GM18873 (cell line): ENCODE measurements around the gene NPC1L1.
A peak's percentile ranks its signal among the peaks of the same experiment; 100 is the strongest.
"Not testable (repeated sequence)": the region's sequence is repeated elsewhere in the genome, so short reads cannot be mapped to it uniquely, and the experiment has no call there.

Source experiments
- ATAC-seq: cut with Tn5 transposase; IDR thresholded peaks from one replicate; pipeline ENCODE4 v1.9.1; 2021; ENCODE audit warnings: mild to moderate bottlenecking, moderate library complexity, moderate number of reproducible peaks; ENCODE audit not compliant: unreplicated experiment, low FRiP score

Gene NPC1L1

GRCh38 chr7:44508328-44509030 is 32.7 kb downstream of the NPC1L1 start:
- no peak for ATAC-seq

DNA sequence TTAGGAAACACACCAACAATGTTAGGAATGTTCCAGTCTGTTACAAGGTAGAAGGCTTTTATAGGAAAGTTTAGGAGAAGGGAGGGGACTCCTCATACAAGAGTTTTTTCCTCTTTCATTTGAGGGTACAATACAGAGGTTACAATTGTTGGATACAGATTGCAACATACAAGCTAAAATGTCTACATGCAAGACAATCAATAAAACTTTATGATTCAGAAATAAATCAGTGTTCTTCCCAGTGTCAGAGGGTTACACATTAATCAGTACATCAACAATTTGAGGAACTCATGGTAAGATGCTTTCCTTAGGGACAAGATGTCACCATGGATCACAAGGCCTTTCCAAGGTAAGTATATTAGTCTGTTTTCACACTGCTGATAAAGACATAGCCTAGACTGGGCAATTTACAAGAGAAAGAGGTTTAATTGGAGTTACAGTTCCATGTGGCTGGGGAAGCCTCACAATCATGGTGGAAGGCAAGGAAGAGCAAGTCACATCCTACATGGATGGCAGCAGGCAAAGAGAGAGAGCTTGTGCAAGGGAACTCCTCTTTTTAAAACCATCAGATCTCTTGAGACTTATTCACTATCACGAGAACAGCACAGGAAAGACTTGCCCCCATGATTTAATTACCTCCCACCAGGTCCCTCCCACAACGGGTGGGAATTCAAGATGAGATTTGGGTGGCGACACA is 34.4 kb downstream of the NPC1L1 start:
- ATAC-seq, result not testable (repeated sequence)

- ATAC-seq, result no peak
These were observed 35.5 kb downstream of the NPC1L1 start for GRCh38 chr7:44505595-44505994.

DNA sequence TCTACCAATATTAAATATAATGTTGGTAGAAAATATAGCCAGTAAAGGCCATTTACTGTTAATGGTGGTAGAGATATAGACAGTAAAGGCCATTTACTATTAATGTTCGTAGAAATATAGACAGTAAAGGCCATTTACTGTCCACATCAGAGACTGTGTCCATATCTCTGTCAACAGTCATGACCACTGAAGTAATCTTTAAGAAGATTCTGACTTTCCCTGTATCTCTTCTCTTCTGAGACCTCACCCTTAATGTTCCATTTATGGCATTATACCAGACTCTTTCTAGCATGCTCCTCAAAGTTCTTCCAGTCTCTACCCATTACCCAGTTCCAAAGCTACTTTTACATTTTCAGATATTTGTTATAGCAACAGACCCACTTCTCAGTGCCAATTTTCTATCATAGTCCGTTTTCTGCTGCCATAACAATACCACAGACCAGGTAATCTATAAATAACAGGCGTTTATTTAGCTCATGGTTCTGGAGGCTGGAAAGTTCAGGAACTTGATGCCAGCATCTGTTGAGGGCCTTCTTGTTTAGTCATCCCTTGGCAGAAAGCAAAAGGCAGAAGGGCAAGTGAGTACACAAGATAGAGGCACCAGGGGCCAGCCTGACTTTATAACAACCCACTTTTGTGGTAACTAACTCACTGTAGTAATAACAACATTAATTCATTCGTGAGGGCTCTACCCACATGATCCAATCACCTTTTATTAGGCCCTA is 42.7 kb downstream of the NPC1L1 start:
- ATAC-seq, result no peak

DNA sequence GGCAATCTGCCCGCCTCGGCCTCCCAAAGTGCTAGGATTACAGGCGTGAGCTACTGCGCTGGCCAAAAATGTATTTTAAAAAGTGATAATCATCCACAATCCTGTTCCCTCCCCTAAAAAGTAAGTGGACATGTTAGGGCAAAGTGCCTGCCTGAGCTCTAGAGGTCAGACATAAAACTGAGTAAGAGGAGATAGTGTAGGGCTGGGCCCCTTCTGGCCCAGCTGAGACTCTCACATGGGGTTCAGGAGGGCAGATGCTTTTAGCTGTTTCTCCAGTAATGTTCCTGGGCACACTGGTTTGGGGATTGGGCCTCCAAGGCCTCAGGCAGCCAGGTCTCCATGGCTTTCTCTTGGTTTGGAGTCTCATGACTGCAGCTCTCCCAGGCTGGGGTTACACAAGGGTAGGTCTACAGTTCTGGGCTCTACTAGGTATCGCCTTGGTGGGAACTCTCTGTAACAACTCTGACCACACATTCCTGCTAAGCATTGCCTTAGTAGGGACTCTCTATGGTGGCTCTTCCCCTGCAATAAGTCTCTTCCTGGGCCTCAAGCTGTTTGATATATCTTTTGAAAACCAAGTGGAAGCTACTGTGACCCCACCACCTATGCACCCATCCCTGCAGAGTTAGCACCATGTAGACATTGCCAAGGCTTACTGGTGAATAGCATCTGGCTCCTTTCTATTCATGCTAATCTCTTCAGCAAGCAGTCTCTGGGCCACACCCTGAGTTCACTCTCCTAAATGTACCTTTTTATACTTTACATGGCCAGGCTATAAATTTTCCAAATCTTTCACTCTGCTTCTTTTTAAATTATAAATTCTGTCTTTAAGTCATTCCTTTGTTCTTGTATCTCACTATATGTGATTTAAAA is 43.7 kb downstream of the NPC1L1 start:
- no peak for ATAC-seq

DNA sequence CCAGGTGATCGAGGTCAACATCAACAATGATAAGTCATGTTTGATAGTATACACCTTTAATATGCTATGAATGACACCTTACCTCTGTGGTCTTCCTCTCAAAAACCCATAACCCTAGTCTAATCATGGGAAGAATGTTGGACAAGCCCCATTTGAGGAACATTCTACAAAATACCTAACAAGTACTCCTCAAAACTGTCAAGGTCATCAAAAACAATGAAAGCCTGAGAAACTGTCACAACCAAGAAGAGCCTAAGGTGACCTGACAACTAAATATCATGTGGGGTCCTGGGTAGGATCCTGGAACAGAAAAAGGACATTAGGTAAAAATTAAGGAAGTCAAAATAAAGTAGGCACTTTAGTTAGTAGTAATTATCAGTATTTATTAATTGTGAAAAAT is 44.7 kb downstream of the NPC1L1 start:
- ATAC-seq, result no peak

GRCh38 chr7:44494960-44495359 is 46.2 kb downstream of the NPC1L1 start:
- ATAC-seq, result no peak

DNA sequence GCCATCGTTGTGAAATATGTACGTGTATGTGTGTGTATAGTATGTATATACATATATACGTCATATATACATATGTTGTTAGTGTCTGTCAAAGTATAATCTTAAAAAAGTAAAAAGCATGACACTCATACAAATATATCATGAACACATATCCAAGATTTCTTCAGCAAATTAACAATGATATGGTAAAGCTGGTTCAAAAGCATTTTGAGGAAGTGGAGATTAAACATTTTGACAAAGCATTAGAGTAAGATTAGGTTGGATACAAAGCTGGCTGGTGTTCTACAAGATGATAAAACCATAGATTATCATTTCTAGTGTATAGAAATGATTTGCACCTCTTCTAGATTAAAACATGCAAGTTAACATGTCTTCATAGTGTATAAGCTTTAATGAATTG is 49.9 kb downstream of the NPC1L1 start:
- no peak for ATAC-seq

- ATAC-seq, result peak; percentile 79
These were observed 50.6 kb downstream of the NPC1L1 start, which contains the start of gene NUDCD3 for GRCh38 chr7:44490351-44491200. NUDCD3 (minus strand) TSS chr7:44490658; CDS start chr7:44490600, 58 bp downstream.

DNA sequence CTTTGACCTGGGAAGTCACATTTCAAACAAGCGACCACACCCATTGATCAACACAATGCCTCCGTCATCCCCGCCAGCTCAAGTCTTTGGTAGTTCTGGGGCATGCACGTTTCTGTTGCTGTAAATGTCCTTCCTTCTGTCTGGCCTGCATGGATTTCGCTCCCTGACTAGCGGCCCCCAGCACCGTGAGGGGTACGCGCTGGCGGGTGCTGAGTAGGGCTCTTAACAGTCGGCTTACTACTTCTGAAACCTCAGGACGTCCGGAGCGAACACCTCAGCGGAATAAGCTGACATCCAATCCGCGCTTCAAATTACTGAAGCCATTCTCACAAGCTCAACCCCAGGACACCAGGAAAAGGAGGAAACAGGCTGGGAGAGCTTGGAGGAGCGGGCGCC is 51.2 kb downstream of the NPC1L1 start:
- peak; percentile 2 for ATAC-seq

GRCh38 chr7:44488955-44489354 is 52.2 kb downstream of the NPC1L1 start:
- no peak for ATAC-seq

DNA sequence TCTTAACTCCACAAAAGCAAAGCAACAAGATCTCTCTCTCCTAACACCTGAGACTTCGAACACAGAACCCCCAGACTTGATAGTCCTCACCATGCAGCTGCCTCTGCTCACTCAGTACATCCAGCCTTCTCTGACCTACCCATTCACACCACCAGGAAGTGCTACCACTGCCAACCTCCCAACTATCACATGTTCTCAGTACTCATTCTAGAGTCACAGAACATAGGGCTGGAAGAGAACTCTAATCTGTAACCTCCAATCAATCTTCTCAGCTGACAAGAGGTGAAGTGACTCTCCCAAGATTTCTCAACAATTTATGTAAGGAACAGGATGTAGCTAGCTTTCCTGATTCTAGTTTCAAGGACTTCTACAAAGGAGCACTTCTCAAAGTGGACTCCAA is 54.4 kb downstream of the NPC1L1 start:
- ATAC-seq, result no peak

DNA sequence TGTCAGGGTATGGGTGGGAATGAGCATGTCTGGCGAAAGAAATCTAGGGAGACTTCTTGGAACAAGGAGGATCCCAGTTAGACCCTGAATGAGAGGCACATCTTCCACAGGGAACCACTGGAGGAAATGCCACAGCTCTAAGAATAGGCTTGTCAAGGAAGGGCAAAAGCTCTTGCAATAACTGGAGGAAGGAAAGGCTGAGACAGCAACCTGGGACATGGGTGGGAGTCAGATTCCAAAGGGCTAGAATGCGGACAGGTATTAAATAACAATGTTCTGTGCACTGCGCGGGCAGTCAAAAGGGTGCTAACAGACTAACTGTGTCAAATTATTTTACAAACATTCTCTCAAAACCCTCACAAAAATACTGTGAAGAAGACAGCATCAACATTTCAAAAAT is 55.1 kb downstream of the NPC1L1 start:
- ATAC-seq, result no peak

GRCh38 chr7:44484482-44485313 is 56.4 kb downstream of the NPC1L1 start:
- no peak for ATAC-seq

DNA sequence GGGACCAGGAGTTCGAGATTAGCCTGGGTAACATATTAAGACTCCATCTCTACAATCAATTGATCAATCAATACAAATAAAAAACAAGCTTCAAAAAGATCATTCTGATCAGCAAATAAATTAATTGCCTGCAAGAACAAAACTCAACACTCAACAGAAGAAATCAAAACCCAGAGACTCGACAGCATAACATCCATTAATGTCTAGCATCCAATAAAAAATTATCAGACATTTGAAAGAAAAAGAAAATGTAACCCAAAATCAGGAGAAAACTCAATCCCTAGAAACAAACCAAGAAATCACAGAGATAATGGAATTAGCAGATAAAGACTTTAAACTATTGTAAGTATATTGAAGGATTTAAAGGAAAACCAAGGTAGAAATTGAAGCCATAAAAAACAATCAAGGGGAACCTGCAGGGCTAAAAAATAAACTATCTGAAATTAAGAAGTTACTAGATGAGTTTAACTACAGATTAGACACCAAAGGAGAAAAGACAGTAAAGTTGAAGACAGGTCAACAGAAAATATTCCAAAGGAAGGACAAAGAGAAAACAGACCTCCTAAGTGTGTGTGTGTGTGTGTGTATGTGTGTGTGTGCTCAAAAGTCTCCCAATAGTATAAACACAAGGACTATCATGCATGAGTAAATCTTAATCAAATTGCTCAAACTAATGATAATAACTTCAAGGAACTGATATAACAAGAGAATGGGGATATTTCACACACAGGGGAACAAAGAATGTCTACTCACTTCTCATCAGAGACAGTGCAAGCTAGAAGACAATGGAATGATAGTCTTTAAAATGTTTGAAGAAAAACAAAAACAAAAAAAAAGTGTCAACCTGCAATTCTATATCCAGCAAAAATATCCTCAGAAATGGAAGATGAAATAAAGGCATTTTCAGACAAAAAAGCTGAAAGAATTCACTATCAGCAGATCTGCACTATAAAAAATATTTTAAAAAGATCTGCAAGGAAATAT is 58.3 kb downstream of the NPC1L1 start:
- ATAC-seq, result no peak

DNA sequence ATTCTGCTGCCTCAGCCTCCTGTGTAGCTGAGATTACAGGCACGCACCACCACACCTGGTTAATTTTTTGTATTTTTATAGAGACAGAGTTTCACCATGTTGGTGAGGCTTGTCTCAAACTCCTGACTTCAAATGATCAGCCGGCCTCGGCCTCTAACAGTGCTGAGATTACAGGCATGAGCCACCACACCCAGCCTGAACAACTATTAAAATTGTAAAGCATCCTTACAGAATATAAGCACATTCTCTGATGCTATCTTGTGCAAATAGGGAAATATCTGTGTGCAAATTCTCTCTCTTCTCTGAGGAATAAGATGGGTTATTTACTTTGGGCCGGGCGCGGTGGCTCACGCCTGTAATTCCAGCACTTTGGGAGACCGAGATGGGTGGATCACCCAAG is 63.2 kb downstream of the NPC1L1 start:
- ATAC-seq, result no peak

DNA sequence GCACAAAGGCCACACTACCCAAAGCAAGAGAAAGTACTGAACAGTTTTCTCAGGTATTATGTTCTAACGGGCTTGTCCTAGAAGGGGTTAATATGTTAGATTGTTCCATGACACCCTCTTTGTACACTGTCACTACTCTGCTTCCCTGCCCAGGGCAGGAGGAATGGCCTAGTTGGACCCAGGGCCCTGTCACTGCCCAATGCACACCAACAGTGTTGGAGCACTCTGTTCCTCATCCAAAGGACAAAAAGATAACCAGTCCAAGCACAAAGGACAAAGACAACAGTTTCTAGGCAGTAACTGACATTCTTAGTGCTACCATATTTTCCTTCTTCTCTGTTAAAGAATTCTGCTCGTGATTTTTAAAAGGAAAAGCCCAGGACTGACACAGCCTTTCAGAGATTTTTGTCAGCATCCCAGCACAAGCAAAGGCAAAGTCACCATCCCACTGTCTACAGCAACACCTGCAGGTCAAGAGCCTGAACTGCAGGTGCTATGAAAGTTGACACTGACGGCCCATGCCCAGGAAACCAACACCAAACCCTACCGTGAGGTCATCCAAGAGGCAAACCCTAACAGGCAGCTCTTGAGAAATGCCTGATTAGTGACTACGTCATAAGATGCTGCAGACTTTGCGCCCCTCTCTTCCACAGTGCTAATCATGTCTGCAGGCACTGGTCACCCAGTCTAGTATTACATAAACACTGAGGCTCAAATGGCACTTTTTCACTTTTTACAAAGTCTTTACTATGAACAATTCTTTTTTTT is 63.9 kb downstream of the NPC1L1 start:
- ATAC-seq, result peak; percentile 54
